Measurements from ENCODE around the gene VWA7.

VWA7 gene

GRCh38 chr6:31814677-31815024 lies 37.5 kb upstream of the VWA7 start:
- H3K9me3 ChIP-seq (ENCODE audit: control insufficient read depth, insufficient read depth, low read depth, low read length) = no peaks in the 10 kb centered on the region
- H3K4me1 ChIP-seq (ENCODE audit: control insufficient read depth, insufficient read depth, low read length) = peaks cover 4% of the 10 kb centered on the region; the same call in 1 of the 2 replicates
- peak overlapping the region; percentile 78 for H3K27ac ChIP-seq (ENCODE audit: extremely low read depth, low read depth, low read length)
- peaks cover 0 to 29% of the 10 kb centered on the region in 2 experiments; a peak in 1 of 3 replicates for H3K36me3 ChIP-seq (ENCODE audit: control insufficient read depth in 2 of 2, insufficient read depth in 1 of 2, low read length in 2 of 2)
- H3K4me3 ChIP-seq (ENCODE audit: low read depth, low read length) = peak overlapping the region; percentile 26
- CTCF ChIA-PET = interaction anchor here (0.7 to 3.1 kb wide), 5 partner anchors 11 to 1099 kb away, joined by 3 to 13 read pairs (median 3); partner anchors contain the start of genes HSPA1B and VARS1
- TF ChIP-seq, protein P1, sequence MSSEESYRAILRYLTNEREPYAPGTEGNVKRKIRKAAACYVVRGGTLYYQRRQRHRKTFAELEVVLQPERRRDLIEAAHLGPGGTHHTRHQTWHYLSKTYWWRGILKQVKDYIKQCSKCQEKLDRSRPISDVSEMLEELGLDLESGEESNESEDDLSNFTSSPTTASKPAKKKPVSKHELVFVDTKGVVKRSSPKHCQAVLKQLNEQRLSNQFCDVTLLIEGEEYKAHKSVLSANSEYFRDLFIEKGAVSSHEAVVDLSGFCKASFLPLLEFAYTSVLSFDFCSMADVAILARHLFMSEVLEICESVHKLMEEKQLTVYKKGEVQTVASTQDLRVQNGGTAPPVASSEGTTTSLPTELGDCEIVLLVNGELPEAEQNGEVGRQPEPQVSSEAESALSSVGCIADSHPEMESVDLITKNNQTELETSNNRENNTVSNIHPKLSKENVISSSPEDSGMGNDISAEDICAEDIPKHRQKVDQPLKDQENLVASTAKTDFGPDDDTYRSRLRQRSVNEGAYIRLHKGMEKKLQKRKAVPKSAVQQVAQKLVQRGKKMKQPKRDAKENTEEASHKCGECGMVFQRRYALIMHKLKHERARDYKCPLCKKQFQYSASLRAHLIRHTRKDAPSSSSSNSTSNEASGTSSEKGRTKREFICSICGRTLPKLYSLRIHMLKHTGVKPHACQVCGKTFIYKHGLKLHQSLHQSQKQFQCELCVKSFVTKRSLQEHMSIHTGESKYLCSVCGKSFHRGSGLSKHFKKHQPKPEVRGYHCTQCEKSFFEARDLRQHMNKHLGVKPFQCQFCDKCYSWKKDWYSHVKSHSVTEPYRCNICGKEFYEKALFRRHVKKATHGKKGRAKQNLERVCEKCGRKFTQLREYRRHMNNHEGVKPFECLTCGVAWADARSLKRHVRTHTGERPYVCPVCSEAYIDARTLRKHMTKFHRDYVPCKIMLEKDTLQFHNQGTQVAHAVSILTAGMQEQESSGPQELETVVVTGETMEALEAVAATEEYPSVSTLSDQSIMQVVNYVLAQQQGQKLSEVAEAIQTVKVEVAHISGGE (tag by site-specific recombination; conservative IDR thresholded peaks at IDR 0.05; ENCODE audit: low read depth) = no peak
- TF ChIP-seq ZNF133 (tag by site-specific recombination; IDR thresholded peaks at IDR 0.05) = no peak
- no peak for TF ChIP-seq ZFP41 (tag by site-specific recombination; IDR thresholded peaks at IDR 0.05; ENCODE audit: borderline replicate concordance)
- TF ChIP-seq ZNF174 (tag by site-specific recombination; IDR thresholded peaks at IDR 0.05) = no peak
- TF ChIP-seq HOXD13 (CRISPR knock-in tag; IDR thresholded peaks at IDR 0.05; ENCODE audit: borderline replicate concordance) = no peak
- TF ChIP-seq, protein P2, sequence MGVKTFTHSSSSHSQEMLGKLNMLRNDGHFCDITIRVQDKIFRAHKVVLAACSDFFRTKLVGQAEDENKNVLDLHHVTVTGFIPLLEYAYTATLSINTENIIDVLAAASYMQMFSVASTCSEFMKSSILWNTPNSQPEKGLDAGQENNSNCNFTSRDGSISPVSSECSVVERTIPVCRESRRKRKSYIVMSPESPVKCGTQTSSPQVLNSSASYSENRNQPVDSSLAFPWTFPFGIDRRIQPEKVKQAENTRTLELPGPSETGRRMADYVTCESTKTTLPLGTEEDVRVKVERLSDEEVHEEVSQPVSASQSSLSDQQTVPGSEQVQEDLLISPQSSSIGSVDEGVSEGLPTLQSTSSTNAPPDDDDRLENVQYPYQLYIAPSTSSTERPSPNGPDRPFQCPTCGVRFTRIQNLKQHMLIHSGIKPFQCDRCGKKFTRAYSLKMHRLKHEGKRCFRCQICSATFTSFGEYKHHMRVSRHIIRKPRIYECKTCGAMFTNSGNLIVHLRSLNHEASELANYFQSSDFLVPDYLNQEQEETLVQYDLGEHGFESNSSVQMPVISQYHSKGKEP (tag by site-specific recombination; IDR thresholded peaks at IDR 0.05) = no peak
- TF ChIP-seq ZBTB48 (tag by site-specific recombination; IDR thresholded peaks at IDR 0.05) = no peak
- TF ChIP-seq GLIS1 (tag by site-specific recombination; IDR thresholded peaks at IDR 0.05) = no peak
- no peak for TF ChIP-seq REPIN1 (tag by site-specific recombination; IDR thresholded peaks at IDR 0.05; ENCODE audit: low read depth)
- no peak for TF ChIP-seq ZSCAN4 (tag by site-specific recombination; IDR thresholded peaks at IDR 0.05)
- no peak for TF ChIP-seq ZNF221 (tag by site-specific recombination; IDR thresholded peaks at IDR 0.05; ENCODE audit: borderline replicate concordance)
- TF ChIP-seq ZNF24 (tag by site-specific recombination; IDR thresholded peaks at IDR 0.05) = no peak
- POLR2A ChIA-PET = interaction anchor here (0.6 to 5.6 kb wide), 38 partner anchors 8 to 1157 kb away, joined by 3 to 206 read pairs (median 4); partner anchors contain the start of genes ABHD16A, CLIC1, DDAH2 and GPANK1

- ChIA-PET CTCF (interaction anchor here (0.7 to 3.1 kb wide), 6 partner anchors 8 to 23 kb away, joined by 3 to 13 read pairs (median 4); partner anchors contain the start of genes HSPA1B and VARS1), POLR2A (interaction anchor here (0.9 to 5.6 kb wide), 8 partner anchors 9 to 50 kb away, joined by 3 to 206 read pairs (median 11); partner anchors contain the start of genes HSPA1B, NEU1 and VARS1)
- peaks cover 0 to 18% of the 10 kb centered on the region in 2 experiments; a peak in 1 of 3 replicates for H3K36me3 ChIP-seq (ENCODE audit: control insufficient read depth in 2 of 2, insufficient read depth in 1 of 2, low read length in 2 of 2)
- no peak overlapping the region for H3K4me3 ChIP-seq (ENCODE audit: low read depth, low read length)
- no peaks in the 10 kb centered on the region for H3K9me3 ChIP-seq (ENCODE audit: control insufficient read depth, insufficient read depth, low read depth, low read length)
- H3K4me1 ChIP-seq (ENCODE audit: control insufficient read depth, insufficient read depth, low read length) = peaks cover 4% of the 10 kb centered on the region; the same call in 1 of the 2 replicates
- peak overlapping the region; percentile 80 for H3K27ac ChIP-seq (ENCODE audit: extremely low read depth, low read depth, low read length)
- TF ChIP-seq, protein P3, sequence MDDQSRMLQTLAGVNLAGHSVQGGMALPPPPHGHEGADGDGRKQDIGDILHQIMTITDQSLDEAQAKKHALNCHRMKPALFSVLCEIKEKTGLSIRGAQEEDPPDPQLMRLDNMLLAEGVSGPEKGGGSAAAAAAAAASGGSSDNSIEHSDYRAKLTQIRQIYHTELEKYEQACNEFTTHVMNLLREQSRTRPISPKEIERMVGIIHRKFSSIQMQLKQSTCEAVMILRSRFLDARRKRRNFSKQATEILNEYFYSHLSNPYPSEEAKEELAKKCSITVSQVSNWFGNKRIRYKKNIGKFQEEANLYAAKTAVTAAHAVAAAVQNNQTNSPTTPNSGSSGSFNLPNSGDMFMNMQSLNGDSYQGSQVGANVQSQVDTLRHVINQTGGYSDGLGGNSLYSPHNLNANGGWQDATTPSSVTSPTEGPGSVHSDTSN (CRISPR knock-in tag; IDR thresholded peaks at IDR 0.05) = no peak
- TF ChIP-seq OVOL3 (tag by site-specific recombination; IDR thresholded peaks at IDR 0.05) (no peak), ZNF394 (tag by site-specific recombination; IDR thresholded peaks at IDR 0.05; ENCODE audit: borderline replicate concordance) (no peak), ZSCAN18 (tag by site-specific recombination; IDR thresholded peaks at IDR 0.05) (no peak), ZNF214 (tag by site-specific recombination; IDR thresholded peaks at IDR 0.05; ENCODE audit: borderline replicate concordance) (no peak), ZNF114 (tag by site-specific recombination; IDR thresholded peaks at IDR 0.05) (no peak), HOXD13 (CRISPR knock-in tag; IDR thresholded peaks at IDR 0.05; ENCODE audit: borderline replicate concordance) (no peak), ZNF843 (tag by site-specific recombination; IDR thresholded peaks at IDR 0.05) (no peak), ZNF302 (tag by site-specific recombination; IDR thresholded peaks at IDR 0.05; ENCODE audit: low read depth) (no peak), RBAK (tag by site-specific recombination; IDR thresholded peaks at IDR 0.05) (no peak), ZNF350 (tag by site-specific recombination; IDR thresholded peaks at IDR 0.05) (no peak), ZBTB17 (tag by site-specific recombination; IDR thresholded peaks at IDR 0.05) (no peak), KLF9 (tag by site-specific recombination; IDR thresholded peaks at IDR 0.05; ENCODE audit: low read depth) (no peak), ZNF837 (tag by site-specific recombination; IDR thresholded peaks at IDR 0.05) (no peak), ZNF184 (tag by site-specific recombination; IDR thresholded peaks at IDR 0.05) (no peak), ZNF138 (tag by site-specific recombination; IDR thresholded peaks at IDR 0.05; ENCODE audit: borderline replicate concordance) (no peak), GLIS1 (tag by site-specific recombination; IDR thresholded peaks at IDR 0.05) (no peak)
Measured at GRCh38 chr6:31813465-31813849, 36.3 kb upstream of the VWA7 start.
